ENCODE measurements around the gene TADA3. TPM values are rescaled to one million over a fixed set of nuclear protein-coding genes. Genes with fewer than 3 reads are reported as not detected.

The TADA3 gene
- total and polyA plus RNA-seq, 2 donors (not counting 3 experiments of a cell fraction or from before 2014, with no cell fraction given), result 27.8 to 31.0 TPM

GRCh38 chr3:9841015-9841414 is 48.7 kb upstream of the TADA3 start:
- intact Hi-C loops (cut with micrococcal nuclease) (loop anchor here (5.0 kb wide), 1 partner anchor 481 kb away; the partner anchor contains the start of gene SEC13), dilution Hi-C loops (cut with MboI; ENCODE audit: extremely low pct_ligation_motif_present, low sequenced_read_pairs) (no loop called here)
- Histone ChIP-seq H4K20me1 (replicated peaks; ENCODE audit: control insufficient read depth, extremely low read depth, insufficient read depth, low read length) (no peaks in the 10 kb centered on the region), H2AFZ (ENCODE audit: low read depth, low read length) (no peak overlapping the region), H3K9ac (replicated peaks; ENCODE audit: extremely low read depth, insufficient read depth, low read length) (no peak overlapping the region), H3K9me3 (replicated peaks; ENCODE audit: control insufficient read depth, insufficient read depth, low read length) (no peaks in the 10 kb centered on the region), H3K9me1 (replicated peaks; ENCODE audit: control insufficient read depth, extremely low read depth, insufficient read depth, low read length) (no peaks in the 10 kb centered on the region), H3K27ac (ENCODE audit: insufficient read depth, low read depth, low read length) (no peak overlapping the region), H3K79me2 (ENCODE audit: control insufficient read depth, insufficient read depth, low read length) (peaks cover 3% of the 10 kb centered on the region), H3K27me3 (ENCODE audit: control insufficient read depth in 2 of 2, insufficient read depth in 2 of 2, low read length in 2 of 2) (no peaks in the 10 kb centered on the region), H3K4me2 (ENCODE audit: insufficient read depth, low read length) (no peak overlapping the region), H3K4me3 (replicated peaks in 1 of 3; ENCODE audit: insufficient read depth in 1 of 3, low read depth in 1 of 3, low read length in 3 of 3) (no peak overlapping the region), H3K4me1 (ENCODE audit: control insufficient read depth, extremely low read depth, insufficient read depth, low read length) (peaks cover 26% of the 10 kb centered on the region), H3K36me3 (ENCODE audit: control insufficient read depth in 2 of 2, extremely low read depth in 1 of 2, insufficient read depth in 2 of 2, low read length in 2 of 2) (peaks cover 4% of the 10 kb centered on the region in 2 experiments)
- no TSS peak for BruUV-seq (replicated peaks)
- no peak for TF ChIP-seq POLR2A (IDR thresholded peaks at IDR 0.05; ENCODE audit: low read depth, low read length)
- no peak for TF ChIP-seq POLR2AphosphoS5 (IDR thresholded peaks at IDR 0.05; ENCODE audit: insufficient read depth, low read depth, low read length)
- TF ChIP-seq JUN (IDR thresholded peaks at IDR 0.05; ENCODE audit: borderline replicate concordance, insufficient read depth, insufficient read length, low read depth), result no peak
- no peak for TF ChIP-seq FOS (IDR thresholded peaks at IDR 0.05; ENCODE audit: borderline replicate concordance, insufficient read depth, low read length)
- no peak for TF ChIP-seq EZH2 (IDR thresholded peaks at IDR 0.05; ENCODE audit: borderline replicate concordance, low read depth, low read length, severe bottlenecking)
- TF ChIP-seq MAX (IDR thresholded peaks at IDR 0.05; ENCODE audit: insufficient read depth, insufficient read length), result no peak
- no peak for TF ChIP-seq GATA2 (IDR thresholded peaks at IDR 0.05; ENCODE audit: insufficient read depth, insufficient read length, low read depth, low read length)
- TF ChIP-seq MYC (IDR thresholded peaks at IDR 0.05; ENCODE audit: low read depth, low read length), result no peak
- no peak for TF ChIP-seq CTCF (IDR thresholded peaks at IDR 0.05; ENCODE audit: extremely low read depth in 1 of 2, insufficient read depth in 1 of 2, low read depth in 1 of 2, low read length in 2 of 2)
- ChIA-PET POLR2A (no interaction called here), CTCF (interaction anchor here (1.4 kb wide), 1 partner anchor 106 kb away, joined by 6 read pairs; no protein-coding TSS in a partner anchor)
- DNase-seq (ENCODE audit: low read depth, low spot score), result no peak
- no peak for FAIRE-seq
